Adipocyte (in vitro differentiated cells): Measurements from ENCODE around the gene CACNB4.
A peak's percentile ranks its signal among the peaks of the same experiment; 100 is the strongest.
"Not testable (repeated sequence)": the region's sequence is repeated elsewhere in the genome, so short reads cannot be mapped to it uniquely, and the experiment has no call there.

Experiments
- DNase-seq: peaks from one replicate; pipeline ENCODE4 v3.0.0-alpha.2; 2015; ENCODE audit warnings: low read depth
- H3K27me3 ChIP-seq: replicated peaks from 2 replicates; pipeline ENCODE4 v1.7.0; 2013; ENCODE audit warnings: mild to moderate bottlenecking, low read length, moderate library complexity; ENCODE audit not compliant: control insufficient read depth, insufficient read depth
- H3K36me3 ChIP-seq: 2 replicates; pipeline ENCODE4 v1.7.0; 2013; ENCODE audit warnings: low read length, mild to moderate bottlenecking, moderate library complexity; ENCODE audit not compliant: control insufficient read depth, insufficient read depth, severe bottlenecking
- H3K4me1 ChIP-seq: 2 replicates; pipeline ENCODE4 v1.7.0; 2013; ENCODE audit warnings: mild to moderate bottlenecking, low read length, moderate library complexity; ENCODE audit not compliant: control insufficient read depth, insufficient read depth
- H3K4me3 ChIP-seq: 2 replicates; pipeline ENCODE4 v1.7.0; 2013; ENCODE audit warnings: mild to moderate bottlenecking, low read length, moderate library complexity
- H3K9ac ChIP-seq: 2 replicates; pipeline ENCODE4 v1.7.0; 2013; ENCODE audit warnings: mild to moderate bottlenecking, low read length, moderate library complexity
- H3K9me3 ChIP-seq: 2 replicates; pipeline ENCODE4 v1.7.0; 2013; ENCODE audit warnings: mild to moderate bottlenecking, low read length, moderate library complexity; ENCODE audit not compliant: control insufficient read depth

The CACNB4 gene

GRCh38 chr2:152033011-152033925, 65.6 kb downstream of the CACNB4 start:
- H3K27me3 ChIP-seq: no peaks in the 10 kb centered on the region
- peaks cover 21% of the 10 kb centered on the region for H3K4me1 ChIP-seq
- H3K4me3 ChIP-seq: no peak overlapping the region
- no peak for DNase-seq
- no peak overlapping the region for H3K9ac ChIP-seq
- H3K36me3 ChIP-seq: no peaks in the 10 kb centered on the region
- no peaks in the 10 kb centered on the region for H3K9me3 ChIP-seq

- DNase-seq: no peak
- H3K9ac ChIP-seq: no peak overlapping the region
- no peaks in the 10 kb centered on the region for H3K36me3 ChIP-seq
- H3K27me3 ChIP-seq: no peaks in the 10 kb centered on the region
- no peaks in the 10 kb centered on the region for H3K9me3 ChIP-seq
- H3K4me3 ChIP-seq: no peak overlapping the region
- H3K4me1 ChIP-seq: peaks cover 10% of the 10 kb centered on the region
These were observed 67.0 kb downstream of the CACNB4 start for GRCh38 chr2:152031747-152032306.

- not testable (repeated sequence) for H3K36me3 ChIP-seq, H3K9me3 ChIP-seq, H3K4me3 ChIP-seq, H3K27me3 ChIP-seq, H3K9ac ChIP-seq, H3K4me1 ChIP-seq, DNase-seq
These were observed 68.1 kb downstream of the CACNB4 start for GRCh38 chr2:152030596-152031328.

GRCh38 chr2:152028182-152028862, 70.5 kb downstream of the CACNB4 start:
- Histone ChIP-seq H3K4me1 (peaks cover 10% of the 10 kb centered on the region), H3K9ac (no peak overlapping the region), H3K4me3 (no peak overlapping the region), H3K27me3 (no peaks in the 10 kb centered on the region), H3K9me3 (no peaks in the 10 kb centered on the region), H3K36me3 (no peaks in the 10 kb centered on the region)
- no peak for DNase-seq

- no peaks in the 10 kb centered on the region for H3K9me3 ChIP-seq
- peaks cover 12% of the 10 kb centered on the region for H3K4me1 ChIP-seq
- peak overlapping the region; percentile 75 for H3K4me3 ChIP-seq
- H3K27me3 ChIP-seq: no peaks in the 10 kb centered on the region
- peak; percentile 90 for DNase-seq
- H3K9ac ChIP-seq: no peak overlapping the region
- no peaks in the 10 kb centered on the region for H3K36me3 ChIP-seq
These were observed 73.1 kb downstream of the CACNB4 start for GRCh38 chr2:152025678-152026287.

- no peak for DNase-seq
- Histone ChIP-seq H3K9ac (no peak overlapping the region), H3K9me3 (no peaks in the 10 kb centered on the region), H3K36me3 (no peaks in the 10 kb centered on the region), H3K4me3 (no peak overlapping the region), H3K4me1 (peaks cover 12% of the 10 kb centered on the region), H3K27me3 (no peaks in the 10 kb centered on the region)
These were observed 74.4 kb downstream of the CACNB4 start for GRCh38 chr2:152024477-152024876.

- Histone ChIP-seq H3K27me3 (no peaks in the 10 kb centered on the region), H3K4me1 (peaks cover 2% of the 10 kb centered on the region), H3K9me3 (no peaks in the 10 kb centered on the region), H3K9ac (no peak overlapping the region), H3K4me3 (no peak overlapping the region), H3K36me3 (no peaks in the 10 kb centered on the region)
- DNase-seq: no peak
These were observed 76.8 kb downstream of the CACNB4 start for GRCh38 chr2:152022090-152022489.

- not testable (repeated sequence) for H3K27me3 ChIP-seq, H3K4me1 ChIP-seq, H3K36me3 ChIP-seq, H3K9ac ChIP-seq, H3K4me3 ChIP-seq, H3K9me3 ChIP-seq, DNase-seq
These were observed 77.8 kb downstream of the CACNB4 start for GRCh38 chr2:152021001-152021400.

GRCh38 chr2:152019732-152020131, 79.1 kb downstream of the CACNB4 start:
- Histone ChIP-seq H3K27me3 (no peaks in the 10 kb centered on the region), H3K4me1 (peaks cover 2% of the 10 kb centered on the region), H3K9me3 (no peaks in the 10 kb centered on the region), H3K4me3 (no peak overlapping the region), H3K36me3 (no peaks in the 10 kb centered on the region), H3K9ac (no peak overlapping the region)
- DNase-seq: no peak

GRCh38 chr2:152016181-152017120, 82.4 kb downstream of the CACNB4 start:
- Histone ChIP-seq H3K36me3 (no peaks in the 10 kb centered on the region), H3K27me3 (no peaks in the 10 kb centered on the region), H3K4me1 (no peaks in the 10 kb centered on the region), H3K4me3 (no peak overlapping the region), H3K9ac (no peak overlapping the region), H3K9me3 (no peaks in the 10 kb centered on the region)
- no peak for DNase-seq
